HG02623 (cell line): Measurements from ENCODE around the gene ICA1L.

Experiments used
- ATAC-seq: cut with Tn5 transposase; IDR thresholded peaks from one replicate; pipeline ENCODE4 v1.9.1; 2021; ENCODE audit warnings: moderate library complexity; ENCODE audit not compliant: unreplicated experiment

ICA1L gene

DNA sequence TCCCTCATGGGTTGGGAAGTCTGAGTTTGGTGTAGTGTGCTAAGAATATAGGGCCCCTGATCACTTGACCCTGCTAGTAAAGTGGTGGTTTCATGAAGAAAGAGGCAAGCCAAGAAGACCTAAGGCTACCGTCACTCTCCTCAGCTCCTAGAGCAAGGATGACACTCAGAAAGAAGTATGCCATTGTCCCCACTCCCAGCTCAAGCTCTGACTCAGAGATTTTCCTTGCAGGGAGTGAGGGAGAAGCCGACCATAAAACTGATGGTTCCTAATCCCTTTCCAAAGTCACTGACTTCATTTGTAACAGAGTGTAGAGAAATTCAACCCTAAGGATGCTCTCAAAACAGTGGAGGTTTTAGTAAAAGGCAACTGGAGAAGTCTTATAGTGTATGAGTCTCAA, 80.9 kb downstream of the ICA1L start:
- ATAC-seq, result no peak

DNA sequence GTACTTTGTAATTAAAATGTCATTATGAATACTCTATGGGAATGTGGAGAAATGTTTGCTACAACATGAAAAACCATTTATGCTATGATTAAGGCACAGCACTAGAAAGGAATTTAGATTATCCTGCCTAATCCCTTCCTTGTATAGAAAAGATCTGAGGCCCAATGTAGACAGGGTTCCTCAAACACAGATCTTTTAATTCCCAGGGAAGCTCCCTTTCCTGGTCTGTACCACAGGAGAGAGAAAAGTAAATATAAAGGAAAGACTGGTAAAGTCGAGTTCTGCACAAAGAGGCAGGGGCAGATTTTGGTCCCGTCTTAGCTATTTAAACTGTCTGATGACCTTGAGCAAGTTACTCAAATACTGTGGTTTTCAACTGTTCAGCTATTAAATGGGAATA, 84.7 kb downstream of the ICA1L start:
- ATAC-seq, result no peak

DNA sequence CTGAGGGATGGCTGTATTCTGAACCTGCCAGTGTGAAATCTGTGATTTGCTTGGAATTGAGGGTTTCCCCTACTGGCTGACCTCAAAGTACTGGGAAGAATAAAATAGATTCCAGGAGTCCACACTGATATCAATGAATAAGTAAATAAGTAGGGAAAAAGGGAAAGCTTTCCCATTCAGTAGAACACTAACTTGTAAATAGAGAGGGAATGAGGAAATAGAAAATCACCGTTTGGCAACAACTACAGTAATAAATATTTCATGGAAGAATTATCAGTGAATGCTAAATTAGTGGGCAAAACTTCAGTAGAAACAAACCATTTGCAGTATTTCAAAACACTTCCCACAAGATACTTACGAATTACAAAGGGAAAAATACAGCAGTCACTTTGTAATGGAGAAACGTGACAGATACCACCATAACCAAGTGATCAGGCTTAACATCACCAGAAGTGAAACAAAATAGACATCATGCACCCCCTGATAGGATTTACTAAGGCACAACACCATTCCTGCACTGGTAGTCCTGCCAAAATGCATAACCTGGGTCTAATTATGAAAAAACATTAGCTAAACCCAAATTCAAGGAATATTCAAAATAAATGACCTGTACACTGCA, 88.5 kb downstream of the ICA1L start:
- no peak for ATAC-seq

- ATAC-seq, result peak; percentile 93
These were observed 91.0 kb downstream of the ICA1L start for GRCh38 chr2:202780514-202781021.

DNA sequence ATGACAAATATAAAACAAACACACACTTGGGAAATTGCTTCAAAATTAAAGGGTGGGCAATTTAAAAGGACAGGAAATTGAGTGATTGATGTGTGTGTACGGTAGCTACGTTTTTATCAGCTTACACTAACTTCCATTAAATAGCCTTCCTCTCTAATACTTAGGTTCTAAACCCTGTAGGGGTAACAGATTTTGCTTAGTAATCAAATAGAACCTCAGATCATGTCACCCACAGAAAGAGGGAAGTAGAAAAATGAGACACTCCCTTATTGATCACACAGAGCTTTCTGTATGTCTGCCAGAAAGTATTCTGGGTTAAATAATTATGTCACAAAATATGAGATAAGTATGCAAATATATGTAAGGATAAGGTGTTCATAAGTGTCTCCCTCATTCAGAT, 93.3 kb downstream of the ICA1L start:
- no peak for ATAC-seq

GRCh38 chr2:202774104-202774503, 97.5 kb downstream of the ICA1L start:
- no peak for ATAC-seq

DNA sequence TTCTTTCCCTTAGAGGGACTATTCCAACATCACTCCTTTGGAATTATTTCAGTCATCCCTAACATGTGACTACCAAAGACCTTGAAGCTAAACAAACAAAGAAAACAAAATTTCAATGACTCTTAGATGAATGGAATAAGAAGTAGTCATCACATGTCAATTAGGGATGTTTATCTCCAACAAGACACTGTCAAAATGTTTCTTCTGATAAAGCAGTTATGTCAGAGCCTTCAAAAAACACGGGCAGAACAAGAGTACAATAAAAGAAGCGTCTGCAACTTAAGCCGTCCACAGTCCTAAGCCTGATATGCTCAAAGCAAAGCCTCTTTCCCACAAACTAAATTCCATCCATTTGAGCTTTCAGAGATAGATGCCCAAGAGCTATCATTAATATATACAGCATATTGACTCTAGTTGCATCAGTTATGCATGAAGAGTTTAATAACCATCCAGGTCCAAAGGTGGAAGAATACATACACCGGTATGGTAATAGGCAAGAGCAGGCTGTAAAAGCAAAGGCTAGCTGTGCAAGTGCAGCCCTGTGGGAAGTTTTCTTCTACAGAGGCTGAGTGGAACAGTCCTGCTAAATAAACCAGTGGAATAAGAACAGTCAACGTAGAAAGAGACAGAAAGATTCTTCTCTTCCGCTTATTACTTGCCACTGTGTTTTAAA, 98.1 kb downstream of the ICA1L start:
- ATAC-seq, result no peak

DNA sequence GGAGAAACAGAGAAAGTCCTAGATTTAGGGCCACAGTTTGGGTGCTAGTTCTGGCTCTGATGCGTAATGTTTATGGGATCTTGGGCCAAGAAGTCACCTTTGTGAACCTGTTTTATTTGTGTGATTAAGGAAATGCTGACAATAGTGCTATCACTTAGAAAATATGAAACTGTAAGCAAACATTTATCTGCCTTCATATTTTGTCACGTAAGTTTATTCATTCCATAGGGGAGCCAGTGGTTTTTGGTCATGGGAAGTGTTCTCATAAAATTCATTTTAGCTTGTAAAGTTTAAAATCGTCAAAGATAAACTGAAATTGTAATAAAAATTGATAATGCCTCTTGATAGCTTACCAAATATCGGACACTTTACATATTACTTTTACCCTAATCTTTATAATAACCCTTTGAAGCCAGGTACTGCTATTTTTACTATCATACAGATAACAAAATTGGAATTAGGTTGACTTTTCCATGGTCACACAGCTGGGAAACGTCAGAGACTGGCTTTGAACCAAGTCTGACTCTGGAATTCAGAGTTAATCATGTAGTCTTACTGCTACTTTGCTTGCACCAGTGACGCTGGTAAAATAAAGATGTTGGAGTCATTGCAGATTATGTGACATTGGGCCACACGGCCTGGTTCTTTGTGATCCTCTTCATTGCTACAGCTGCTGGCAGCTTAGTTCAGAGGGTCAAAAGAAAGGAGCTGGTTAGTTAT, 99.7 kb downstream of the ICA1L start:
- ATAC-seq, result no peak

GRCh38 chr2:202771336-202771735, 100.2 kb downstream of the ICA1L start:
- no peak for ATAC-seq

DNA sequence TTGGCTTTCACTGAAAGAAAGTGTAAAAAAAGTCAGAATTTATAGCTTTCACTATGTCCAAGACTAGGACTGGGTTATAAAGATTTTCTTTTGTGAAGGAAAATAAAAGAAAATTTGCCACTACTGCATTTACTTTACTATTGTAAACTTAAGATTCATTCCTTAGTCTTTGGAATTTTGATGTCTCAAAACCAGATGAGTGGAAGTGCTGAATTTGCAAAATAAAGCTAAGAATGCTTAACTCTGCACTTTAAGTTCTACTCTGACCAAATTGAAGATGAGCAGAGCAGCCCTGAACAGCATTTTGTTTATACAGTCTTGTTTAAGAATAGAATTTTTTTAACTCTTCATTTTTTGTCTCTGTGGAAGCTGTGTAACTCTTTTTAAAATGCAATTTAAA, 102.4 kb downstream of the ICA1L start:
- ATAC-seq, result no peak

DNA sequence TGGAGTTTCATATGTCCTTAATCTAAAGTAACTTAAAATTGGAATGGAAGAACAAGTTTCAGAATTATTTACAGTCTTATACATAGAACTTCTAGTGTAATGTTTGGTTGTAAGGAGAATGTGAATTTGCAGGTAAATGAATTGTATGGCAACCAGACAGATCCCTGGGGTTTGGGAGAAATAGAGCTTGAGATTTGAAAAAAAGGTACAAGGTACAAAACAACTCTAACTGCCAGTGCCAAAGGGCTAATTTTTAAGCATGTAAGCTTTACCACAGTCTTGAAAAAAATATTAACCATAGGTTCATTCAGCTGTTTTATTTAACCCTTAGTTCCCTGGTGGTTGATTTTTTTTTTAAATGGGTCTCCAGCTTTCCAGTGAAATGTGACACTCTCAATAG, 103.3 kb downstream of the ICA1L start:
- ATAC-seq, result no peak

DNA sequence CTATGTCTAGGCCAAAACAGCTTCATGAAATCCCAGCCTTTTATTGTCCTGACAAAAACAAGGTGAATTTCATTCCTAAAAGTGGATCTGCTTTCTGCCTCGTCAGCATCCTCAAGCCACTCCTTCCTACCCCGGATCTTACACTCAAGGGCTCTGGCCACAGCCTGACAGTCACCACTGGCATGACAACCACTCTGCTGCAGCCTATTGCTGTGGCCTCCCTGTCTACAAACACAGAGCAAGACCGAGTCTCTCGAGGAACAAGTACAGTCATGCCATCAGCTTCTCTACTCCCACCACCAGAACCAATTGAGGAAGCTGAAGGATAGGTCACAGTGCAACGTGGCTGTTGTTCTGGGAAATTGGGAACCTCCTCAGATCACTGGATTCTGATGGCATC, 106.1 kb downstream of the ICA1L start:
- ATAC-seq, result no peak

GRCh38 chr2:202764991-202765390, 106.6 kb downstream of the ICA1L start:
- ATAC-seq, result no peak

- no peak for ATAC-seq
These were observed 107.7 kb downstream of the ICA1L start for GRCh38 chr2:202763916-202764315.

DNA sequence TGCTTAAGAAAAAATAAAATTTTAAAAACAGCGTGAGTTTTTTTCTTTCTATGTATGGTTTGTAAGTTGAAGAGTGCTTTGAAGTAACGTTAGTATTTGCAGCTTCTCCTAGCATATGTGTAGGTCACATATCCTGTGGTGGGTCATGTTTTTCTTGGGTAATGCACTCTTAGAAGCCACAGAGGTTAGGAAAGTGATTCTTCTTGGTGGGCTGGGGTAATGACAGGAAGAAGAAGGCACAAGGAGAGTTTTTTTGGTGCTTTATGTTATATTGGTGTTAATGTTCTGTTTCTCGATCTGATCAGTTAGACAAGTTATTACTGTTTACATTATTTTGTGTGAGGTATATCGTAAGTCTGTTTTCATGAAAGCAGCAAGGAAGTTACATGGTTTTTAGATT, 109.0 kb downstream of the ICA1L start:
- no peak for ATAC-seq

DNA sequence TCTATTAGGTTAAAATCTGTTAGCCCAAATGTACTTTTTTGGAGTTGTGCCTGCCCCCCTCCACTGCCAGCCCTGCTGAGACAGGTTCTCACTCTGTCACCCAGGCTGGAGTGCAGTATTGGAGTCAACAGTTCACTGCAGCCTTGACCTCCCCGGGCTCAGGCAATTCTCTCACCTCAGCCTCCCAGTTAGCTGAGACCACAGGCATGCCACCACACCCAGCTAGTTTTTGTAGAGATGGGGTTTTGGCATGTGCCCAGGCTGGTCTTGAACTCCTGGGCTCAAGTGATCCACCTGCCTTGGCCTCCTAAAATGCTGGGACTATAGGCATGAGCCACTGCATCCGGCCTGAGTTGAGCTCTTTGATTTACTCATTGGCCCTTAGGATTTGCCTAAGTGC, 110.7 kb downstream of the ICA1L start:
- ATAC-seq, result no peak

GRCh38 chr2:202758604-202759003, 113.0 kb downstream of the ICA1L start:
- ATAC-seq, result no peak

DNA sequence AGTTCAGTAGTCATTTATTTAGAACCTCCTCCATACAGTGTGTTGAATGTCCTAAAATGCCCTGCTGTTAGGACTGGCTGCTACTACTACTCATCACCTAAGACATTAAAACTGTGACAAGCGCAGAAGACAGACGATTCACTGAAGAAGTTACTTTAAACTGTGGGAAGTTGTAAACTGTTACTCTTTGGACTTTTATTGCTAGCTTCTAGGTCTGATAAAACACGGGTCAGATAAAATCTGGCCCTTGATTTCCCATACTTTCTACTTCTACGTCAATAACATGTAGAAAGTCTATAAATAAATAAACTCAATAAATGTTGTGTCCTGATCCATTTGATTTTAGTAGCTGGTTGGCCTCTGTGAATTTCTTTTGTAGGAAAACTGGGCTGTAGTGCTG, 113.4 kb downstream of the ICA1L start:
- no peak for ATAC-seq

DNA sequence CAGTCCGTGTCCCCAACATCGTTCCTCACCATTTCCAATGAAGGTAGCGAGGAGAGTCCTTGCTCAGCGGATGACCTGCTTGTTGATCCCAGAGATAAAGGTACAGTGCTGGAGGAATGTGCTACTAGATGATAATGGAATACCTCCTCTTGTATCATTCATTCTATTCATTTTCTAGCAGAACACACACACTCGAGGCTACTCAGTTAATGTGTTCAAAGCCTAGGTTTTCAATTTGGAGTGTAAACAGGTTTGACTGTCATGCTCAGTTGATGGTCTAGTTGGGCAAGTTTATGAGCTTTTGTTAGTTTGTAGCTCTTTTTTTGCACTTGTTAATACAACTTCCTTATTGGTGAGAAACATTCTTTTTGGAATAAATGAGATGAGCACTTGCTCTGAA, 114.2 kb downstream of the ICA1L start:
- ATAC-seq, result no peak

GRCh38 chr2:202756598-202756997, 115.0 kb downstream of the ICA1L start:
- ATAC-seq, result no peak

- no peak for ATAC-seq
These were observed 116.6 kb downstream of the ICA1L start for GRCh38 chr2:202754936-202755335.

GRCh38 chr2:202752071-202752470, 119.5 kb downstream of the ICA1L start:
- ATAC-seq, result no peak
